Type B pancreatic cell (in vitro differentiated cells): ENCODE measurements around the gene CGNL1. TPM values are rescaled to one million over a fixed set of nuclear protein-coding genes. Genes with fewer than 3 reads are reported as not detected.

Experiments
- DNase-seq: peaks from one replicate; pipeline ENCODE4 v3.0.0; 2021; ENCODE audit warnings: mixed read lengths; ENCODE audit not compliant: unreplicated experiment; ENCODE audit errors: extremely low spot score
- H3K27ac Mint-ChIP-seq: 2 replicates; pipeline ENCODE4 v1.8.0; 2021; ENCODE audit warnings: mild to moderate bottlenecking, mixed read lengths
- H3K27me3 Mint-ChIP-seq: 2 replicates; pipeline ENCODE4 v1.8.0; 2021; ENCODE audit warnings: mixed read lengths
- H3K36me3 Mint-ChIP-seq: 2 replicates; pipeline ENCODE4 v1.8.0; 2021; ENCODE audit warnings: mixed read lengths
- H3K4me1 Mint-ChIP-seq: one replicate; pipeline ENCODE4 v1.8.0; 2021; ENCODE audit warnings: mixed read lengths; ENCODE audit not compliant: unreplicated experiment
- H3K4me3 Mint-ChIP-seq: 2 replicates; pipeline ENCODE4 v1.8.0; 2021; ENCODE audit warnings: mild to moderate bottlenecking, mixed read lengths
- H3K9me3 Mint-ChIP-seq: 2 replicates; pipeline ENCODE4 v1.8.0; 2021; ENCODE audit warnings: mixed read lengths
- total RNA-seq: library from RNA; stranded (reverse); gene quantifications from 2 replicates; pipeline ENCODE4 v1.2.1, GENCODE V29; 2021; ENCODE audit warnings: low replicate concordance
- TF ChIP-seq, protein P1 (sequence below): fragments of 200-600 bp; sonication (generic); conservative IDR thresholded peaks from 2 replicates; pipeline ENCODE4 v1.5.0; 2021; ENCODE audit warnings: antibody characterized with exemption, mild to moderate bottlenecking

CGNL1 gene
- total RNA-seq, 1 donor from 2014 or later, result 11.8 TPM

DNA sequence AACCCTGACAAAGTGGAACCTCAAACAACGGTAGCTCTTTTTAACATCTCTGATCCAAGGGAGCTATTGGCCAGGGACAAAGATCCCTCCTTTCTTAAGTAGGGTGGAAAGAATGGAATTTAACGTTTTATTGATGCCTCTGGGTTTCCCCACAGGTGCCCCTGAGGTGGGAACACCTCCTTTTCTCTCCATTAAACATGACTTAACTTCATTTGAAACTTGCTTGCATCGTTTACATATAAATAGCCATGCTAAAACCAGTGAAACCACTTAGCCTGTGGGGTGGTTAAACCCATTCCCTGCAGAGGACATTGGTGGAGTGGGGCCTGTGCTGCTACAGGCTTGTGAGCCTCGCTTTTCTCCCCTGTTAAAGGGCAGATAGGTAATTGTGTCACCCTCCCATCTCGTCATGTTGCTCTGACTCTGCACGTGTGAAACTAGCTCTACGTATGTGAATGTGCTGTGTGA, 9.7 kb downstream of the CGNL1 start:
- H3K4me3 Mint-ChIP-seq, result no peak overlapping the region

DNA sequence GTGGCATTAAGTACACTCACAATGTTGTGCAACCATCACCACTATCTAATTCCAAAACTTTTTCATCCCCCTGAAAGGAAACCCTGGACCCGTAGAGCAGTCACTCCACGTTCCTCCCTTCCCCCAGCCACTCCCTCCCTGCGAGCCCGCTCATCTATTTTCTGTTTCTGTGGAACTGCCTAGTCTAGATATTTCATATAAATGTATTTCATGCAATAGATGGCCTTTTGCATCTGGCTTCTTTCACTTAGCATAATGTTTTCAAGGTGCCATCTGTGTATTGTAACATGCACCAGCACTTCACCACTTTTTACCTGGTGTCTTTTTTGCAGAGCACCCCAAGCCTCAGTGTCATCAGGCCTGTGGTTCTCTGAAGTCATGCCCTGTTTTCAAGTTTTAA, 10.7 kb downstream of the CGNL1 start:
- peaks cover 8% of the 10 kb centered on the region for H3K36me3 Mint-ChIP-seq
- no peak overlapping the region for H3K27ac Mint-ChIP-seq
- H3K9me3 Mint-ChIP-seq, result peaks cover 5% of the 10 kb centered on the region
- peaks cover 40% of the 10 kb centered on the region for H3K4me1 Mint-ChIP-seq
- TF ChIP-seq, protein P1, sequence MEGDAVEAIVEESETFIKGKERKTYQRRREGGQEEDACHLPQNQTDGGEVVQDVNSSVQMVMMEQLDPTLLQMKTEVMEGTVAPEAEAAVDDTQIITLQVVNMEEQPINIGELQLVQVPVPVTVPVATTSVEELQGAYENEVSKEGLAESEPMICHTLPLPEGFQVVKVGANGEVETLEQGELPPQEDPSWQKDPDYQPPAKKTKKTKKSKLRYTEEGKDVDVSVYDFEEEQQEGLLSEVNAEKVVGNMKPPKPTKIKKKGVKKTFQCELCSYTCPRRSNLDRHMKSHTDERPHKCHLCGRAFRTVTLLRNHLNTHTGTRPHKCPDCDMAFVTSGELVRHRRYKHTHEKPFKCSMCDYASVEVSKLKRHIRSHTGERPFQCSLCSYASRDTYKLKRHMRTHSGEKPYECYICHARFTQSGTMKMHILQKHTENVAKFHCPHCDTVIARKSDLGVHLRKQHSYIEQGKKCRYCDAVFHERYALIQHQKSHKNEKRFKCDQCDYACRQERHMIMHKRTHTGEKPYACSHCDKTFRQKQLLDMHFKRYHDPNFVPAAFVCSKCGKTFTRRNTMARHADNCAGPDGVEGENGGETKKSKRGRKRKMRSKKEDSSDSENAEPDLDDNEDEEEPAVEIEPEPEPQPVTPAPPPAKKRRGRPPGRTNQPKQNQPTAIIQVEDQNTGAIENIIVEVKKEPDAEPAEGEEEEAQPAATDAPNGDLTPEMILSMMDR, result no peak
- no peak for DNase-seq
- peak overlapping the region; percentile 2 for H3K4me3 Mint-ChIP-seq
- no peaks in the 10 kb centered on the region for H3K27me3 Mint-ChIP-seq

More for the DNA sequence above, 9.7 kb downstream of the CGNL1 start:
- DNase-seq, result no peak
- TF ChIP-seq, protein P1, result no peak
- peaks cover 5% of the 10 kb centered on the region for H3K9me3 Mint-ChIP-seq
- H3K27me3 Mint-ChIP-seq, result no peaks in the 10 kb centered on the region
- H3K36me3 Mint-ChIP-seq, result peaks cover 8% of the 10 kb centered on the region
- H3K4me1 Mint-ChIP-seq, result peaks cover 44% of the 10 kb centered on the region
- H3K27ac Mint-ChIP-seq, result no peak overlapping the region

DNA sequence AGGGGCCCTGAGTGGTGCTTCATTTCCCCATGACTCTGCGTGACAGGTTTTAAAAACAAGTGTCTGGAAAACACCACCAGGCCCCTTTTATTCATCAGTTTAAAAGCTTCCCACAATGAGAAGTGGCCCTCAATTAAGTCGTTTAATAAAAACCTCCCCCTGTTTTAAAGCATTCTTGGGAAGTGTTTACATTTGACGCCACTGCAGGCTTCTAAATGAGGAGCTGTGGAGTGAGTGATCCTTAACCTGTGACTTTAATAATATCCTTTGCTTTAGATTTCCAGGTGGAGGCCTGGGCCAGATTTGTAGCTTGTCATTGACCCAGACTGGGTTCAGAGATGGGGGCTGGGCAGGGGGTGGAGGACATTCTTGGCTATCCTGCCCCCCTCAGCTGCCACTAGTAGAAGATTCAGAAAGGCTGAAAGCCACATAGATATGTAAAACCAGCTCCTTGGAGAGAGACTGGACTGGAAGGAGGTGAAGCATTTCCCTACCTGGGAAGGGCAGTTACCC, 11.3 kb downstream of the CGNL1 start:
- Mint-ChIP-seq H3K9me3 (peaks cover 5% of the 10 kb centered on the region), H3K36me3 (peaks cover 8% of the 10 kb centered on the region), H3K27me3 (no peaks in the 10 kb centered on the region), H3K27ac (peak overlapping the region; percentile 12), H3K4me3 (peak overlapping the region; percentile 29), H3K4me1 (peaks cover 40% of the 10 kb centered on the region)
- no peak for DNase-seq
- TF ChIP-seq, protein P1, result no peak

DNA sequence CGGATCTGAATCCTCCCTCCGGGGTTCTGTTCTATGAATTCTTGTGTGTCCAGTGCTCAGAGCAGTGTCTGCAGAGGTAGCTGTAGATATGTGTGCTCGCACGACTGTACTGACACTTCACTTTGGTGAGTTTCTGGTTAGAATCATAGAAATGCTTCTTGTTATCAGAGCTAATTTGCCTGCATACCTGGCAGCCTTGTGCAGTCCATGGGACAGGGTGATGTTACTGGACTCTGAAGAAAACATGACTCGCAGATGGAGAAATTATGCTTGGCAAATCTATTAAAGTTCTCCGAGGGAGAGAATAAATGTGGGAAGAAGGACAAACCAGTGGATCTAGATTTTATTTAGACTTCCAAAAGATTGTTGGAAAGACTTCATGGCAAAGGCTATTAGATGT, 12.2 kb downstream of the CGNL1 start:
- Mint-ChIP-seq H3K9me3 (peaks cover 5% of the 10 kb centered on the region), H3K27me3 (no peaks in the 10 kb centered on the region), H3K36me3 (peaks cover 4% of the 10 kb centered on the region), H3K27ac (no peak overlapping the region), H3K4me3 (no peak overlapping the region), H3K4me1 (peaks cover 37% of the 10 kb centered on the region)
- TF ChIP-seq, protein P1, result no peak
- no peak for DNase-seq

DNA sequence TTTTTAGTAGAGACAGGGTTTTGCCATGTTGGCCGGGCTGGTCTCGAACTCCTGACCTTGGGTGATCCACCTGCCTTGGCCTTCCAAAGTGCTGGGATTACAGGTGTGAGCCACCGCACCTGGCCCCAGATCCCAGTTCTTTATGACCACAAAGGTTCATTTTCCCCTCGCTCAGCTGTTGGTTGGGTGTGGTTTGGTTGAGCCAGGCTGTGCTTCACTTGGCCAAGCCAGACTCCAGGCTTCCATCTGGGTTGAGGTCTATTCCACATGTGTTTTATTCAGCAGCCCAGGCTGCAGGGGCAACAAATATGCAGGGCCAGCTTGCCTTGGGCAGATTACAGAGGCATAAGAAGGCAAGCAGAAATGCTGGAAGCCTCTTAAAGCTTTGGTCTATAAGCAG, 13.7 kb downstream of the CGNL1 start:
- Mint-ChIP-seq H3K36me3 (peaks cover 4% of the 10 kb centered on the region), H3K4me1 (peaks cover 37% of the 10 kb centered on the region), H3K27ac (no peak overlapping the region), H3K9me3 (peaks cover 5% of the 10 kb centered on the region), H3K4me3 (no peak overlapping the region), H3K27me3 (no peaks in the 10 kb centered on the region)
- TF ChIP-seq, protein P1, result no peak
- DNase-seq, result no peak
